Karpas-422 (cell line): ENCODE data around the gene KIFAP3. TPM values are rescaled to one million over a fixed set of nuclear protein-coding genes. Genes with fewer than 3 reads are reported as not detected.

Source experiments
- DNase-seq: peaks from one replicate; pipeline ENCODE4 v3.0.0-alpha.2; 2015
- H2AFZ ChIP-seq: fragments of 200-600 bp; sonication (generic); 2 replicates; pipeline ENCODE4 v1.6.1; 2014; ENCODE audit warnings: antibody characterized with exemption, low read length, mixed read lengths
- H3K27ac ChIP-seq: fragments of 200-600 bp; sonication (generic); 2 replicates; pipeline ENCODE4 v1.5.1; 2014; ENCODE audit warnings: mild to moderate bottlenecking, low read length, moderate library complexity
- H3K27me3 ChIP-seq: fragments of 200-600 bp; sonication (generic); 2 replicates; pipeline ENCODE4 v1.6.1; 2014; ENCODE audit warnings: low read length, mixed read lengths
- H3K36me3 ChIP-seq: fragments of 200-600 bp; sonication (generic); 2 replicates; pipeline ENCODE4 v1.6.1; 2014; ENCODE audit warnings: low read length, mixed read lengths; ENCODE audit not compliant: insufficient read depth
- H3K4me1 ChIP-seq: fragments of 200-600 bp; sonication (generic); 2 replicates; pipeline ENCODE4 v1.6.1; 2014; ENCODE audit warnings: mild to moderate bottlenecking, low read length, mixed read lengths
- H3K4me2 ChIP-seq: fragments of 200-600 bp; sonication (generic); 2 replicates; pipeline ENCODE4 v1.6.1; 2014; ENCODE audit warnings: low read length, low read depth, mild to moderate bottlenecking; ENCODE audit not compliant: poor library complexity, severe bottlenecking
- H3K4me3 ChIP-seq: fragments of 200-600 bp; sonication (generic); 2 replicates; pipeline ENCODE4 v1.5.1; 2014; ENCODE audit warnings: mild to moderate bottlenecking, antibody characterized with exemption, low read length, mixed read lengths
- H3K79me2 ChIP-seq: fragments of 200-600 bp; sonication (generic); 2 replicates; pipeline ENCODE4 v1.6.1; 2014; ENCODE audit warnings: mild to moderate bottlenecking, low read length, mixed read lengths
- H3K9ac ChIP-seq: fragments of 200-600 bp; sonication (generic); 2 replicates; pipeline ENCODE4 v1.6.0; 2014; ENCODE audit warnings: low read length
- H3K9me2 ChIP-seq: fragments of 200-600 bp; sonication (generic), shearing (Covaris generic); replicated peaks from 2 replicates; pipeline ENCODE4 v1.6.0; 2014; ENCODE audit warnings: mild to moderate bottlenecking, low read length, moderate library complexity; ENCODE audit not compliant: insufficient read depth
- H3K9me3 ChIP-seq: fragments of 300-700, 200-600 bp; sonication (generic); 2 replicates; pipeline ENCODE4 v1.6.1; 2014; ENCODE audit warnings: low read length, mixed read lengths
- H4K20me1 ChIP-seq: fragments of 200-600 bp; sonication (generic); 2 replicates; pipeline ENCODE4 v1.6.1; 2014; ENCODE audit warnings: mild to moderate bottlenecking, antibody characterized with exemption, low read length, low read depth; ENCODE audit not compliant: insufficient read depth
- total RNA-seq: library from RNA; depleted of rRNA; stranded (reverse); fragments of >200 nt; shearing (Covaris generic); gene quantifications from 2 replicates; pipeline ENCODE4 v1.2.3, GENCODE V29; 2014; ENCODE audit warnings: low replicate concordance

The KIFAP3 gene
- total RNA-seq, 1 experiment from 2014 or later = 8.1 TPM

- no peak overlapping the region for H3K4me3 ChIP-seq
- H3K9me3 ChIP-seq = no peaks in the 10 kb centered on the region
- no peak overlapping the region for H3K4me2 ChIP-seq
- no peaks in the 10 kb centered on the region for H3K27me3 ChIP-seq
- H3K79me2 ChIP-seq = no peaks in the 10 kb centered on the region
- H3K27ac ChIP-seq = no peak overlapping the region
- peaks cover 9% of the 10 kb centered on the region for H3K4me1 ChIP-seq
- H2AFZ ChIP-seq = no peak overlapping the region
- H3K36me3 ChIP-seq = no peaks in the 10 kb centered on the region
- no peaks in the 10 kb centered on the region for H3K9me2 ChIP-seq
- no peak for DNase-seq
- no peak overlapping the region for H3K9ac ChIP-seq
- no peaks in the 10 kb centered on the region for H4K20me1 ChIP-seq
Measured at GRCh38 chr1:169900571-169900970, 173.9 kb downstream of the KIFAP3 start.

GRCh38 chr1:169899519-169900217 lies 174.8 kb downstream of the KIFAP3 start:
- Histone ChIP-seq H3K4me2 (no peak overlapping the region), H3K4me1 (peaks cover 12% of the 10 kb centered on the region), H3K9me3 (no peaks in the 10 kb centered on the region), H2AFZ (no peak overlapping the region), H3K4me3 (no peak overlapping the region), H4K20me1 (no peaks in the 10 kb centered on the region), H3K9ac (no peak overlapping the region), H3K9me2 (no peaks in the 10 kb centered on the region; the same call in 1 of the 2 replicates), H3K36me3 (no peaks in the 10 kb centered on the region), H3K79me2 (no peaks in the 10 kb centered on the region), H3K27ac (no peak overlapping the region), H3K27me3 (no peaks in the 10 kb centered on the region)
- no peak for DNase-seq

GRCh38 chr1:169896013-169896412 lies 178.5 kb downstream of the KIFAP3 start:
- Histone ChIP-seq H3K4me1 (peaks cover 23% of the 10 kb centered on the region), H3K27me3 (no peaks in the 10 kb centered on the region), H3K4me2 (no peak overlapping the region), H2AFZ (no peak overlapping the region), H3K4me3 (no peak overlapping the region), H3K9me3 (no peaks in the 10 kb centered on the region), H3K36me3 (no peaks in the 10 kb centered on the region), H3K9ac (no peak overlapping the region), H3K9me2 (no peaks in the 10 kb centered on the region; the same call in 1 of the 2 replicates), H3K79me2 (peaks cover 23% of the 10 kb centered on the region), H4K20me1 (no peaks in the 10 kb centered on the region), H3K27ac (no peak overlapping the region)
- DNase-seq = no peak

GRCh38 chr1:169894424-169895145 lies 179.9 kb downstream of the KIFAP3 start:
- H4K20me1 ChIP-seq = no peaks in the 10 kb centered on the region
- peaks cover 37% of the 10 kb centered on the region for H3K79me2 ChIP-seq
- H3K9ac ChIP-seq = peak overlapping the region; percentile 91
- no peak for DNase-seq
- no peaks in the 10 kb centered on the region for H3K27me3 ChIP-seq
- H3K9me3 ChIP-seq = no peaks in the 10 kb centered on the region
- peak overlapping the region; percentile 86; the same call in 1 of the 2 replicates for H3K27ac ChIP-seq
- no peaks in the 10 kb centered on the region; the same call in 1 of the 2 replicates for H3K9me2 ChIP-seq
- H3K4me1 ChIP-seq = peaks cover 26% of the 10 kb centered on the region
- H3K36me3 ChIP-seq = no peaks in the 10 kb centered on the region
- H2AFZ ChIP-seq = peak overlapping the region; percentile 51; the same call in 1 of the 2 replicates
- peak overlapping the region; percentile 88 for H3K4me2 ChIP-seq
- H3K4me3 ChIP-seq = peak overlapping the region; percentile 78

- Histone ChIP-seq H3K4me2 (peak within 1 kb of the TSS; percentile 88), H4K20me1 (no peaks in the 10 kb centered on the region)
- peak; percentile 98 for DNase-seq
Measured at GRCh38 chr1:169893645-169894423, 180.7 kb downstream of the KIFAP3 start, which contains the start of gene SCYL3. Gene SCYL3, minus strand, starts transcription at chr1:169893896. Its CDS starts 5,056 bp downstream, at chr1:169888840.

GRCh38 chr1:169892927-169893644 lies 181.4 kb downstream of the KIFAP3 start:
- H3K4me1 ChIP-seq = peaks cover 26% of the 10 kb centered on the region
- H2AFZ ChIP-seq = peak overlapping the region; percentile 23; the same call in 1 of the 2 replicates
- H4K20me1 ChIP-seq = no peaks in the 10 kb centered on the region
- peak; percentile 69 for DNase-seq
- H3K9me2 ChIP-seq = no peaks in the 10 kb centered on the region; the same call in 1 of the 2 replicates
- no peaks in the 10 kb centered on the region for H3K9me3 ChIP-seq
- peak overlapping the region; percentile 91 for H3K9ac ChIP-seq
- peak overlapping the region; percentile 78 for H3K4me3 ChIP-seq
- peak overlapping the region; percentile 86 for H3K27ac ChIP-seq
- peak overlapping the region; percentile 88 for H3K4me2 ChIP-seq
- peaks cover 3% of the 10 kb centered on the region for H3K36me3 ChIP-seq
- H3K27me3 ChIP-seq = no peaks in the 10 kb centered on the region
- H3K79me2 ChIP-seq = peaks cover 52% of the 10 kb centered on the region

More at GRCh38 chr1:169893645-169894423, 180.7 kb downstream of the KIFAP3 start, which contains the start of gene SCYL3:
- no peaks in the 10 kb centered on the region for H3K9me3 ChIP-seq
- no peaks in the 10 kb centered on the region for H3K27me3 ChIP-seq
- no peaks in the 10 kb centered on the region for H3K36me3 ChIP-seq
- H3K79me2 ChIP-seq = peaks cover 44% of the 10 kb centered on the region
- peak within 1 kb of the TSS; percentile 91 for H3K9ac ChIP-seq
- H3K4me3 ChIP-seq = peak within 1 kb of the TSS; percentile 78
- H3K27ac ChIP-seq = peak within 1 kb of the TSS; percentile 86
- H3K9me2 ChIP-seq = no peaks in the 10 kb centered on the region; the same call in 1 of the 2 replicates
- H2AFZ ChIP-seq = peak within 1 kb of the TSS; percentile 86; the same call in 1 of the 2 replicates
- peaks cover 26% of the 10 kb centered on the region for H3K4me1 ChIP-seq

- DNase-seq = peak; percentile 50
- Histone ChIP-seq H3K4me3 (peak overlapping the region; percentile 78), H3K27me3 (no peaks in the 10 kb centered on the region), H3K9me2 (no peaks in the 10 kb centered on the region; the same call in 1 of the 2 replicates), H3K36me3 (peaks cover 7% of the 10 kb centered on the region), H2AFZ (no peak overlapping the region), H3K4me2 (peak overlapping the region; percentile 88), H3K4me1 (peaks cover 26% of the 10 kb centered on the region), H3K27ac (peak overlapping the region; percentile 86; the same call in 1 of the 2 replicates), H3K9me3 (no peaks in the 10 kb centered on the region), H3K9ac (peak overlapping the region; percentile 91), H3K79me2 (peaks cover 56% of the 10 kb centered on the region), H4K20me1 (no peaks in the 10 kb centered on the region)
Measured at GRCh38 chr1:169892176-169892926, 182.1 kb downstream of the KIFAP3 start.
